ENCODE results near the gene BANF1. TPM values are rescaled to one million over a fixed set of nuclear protein-coding genes. Genes with fewer than 3 reads are reported as not detected.

The BANF1 gene
- total and polyA plus RNA-seq, 9 of the 15 experiments (the other 6 are each of a cell fraction or from before 2014, with no cell fraction given), result 108 to 651 (median 263) TPM

GRCh38 chr11:65961267-65962140, 40.8 kb upstream of the BANF1 start, which contains the start of gene SART1 (continued):
- TF ChIP-seq CTCFL (IDR thresholded peaks at IDR 0.05; ENCODE audit: borderline replicate concordance, insufficient read depth, low read depth, low read length, poor library complexity, severe bottlenecking) (no peak), HDAC8 (tag; IDR thresholded peaks at IDR 0.05) (0 out of 2 replicates have a peak, but pooled peaks have one; percentile 28), NEUROD1 (IDR thresholded peaks at IDR 0.05; ENCODE audit: borderline replicate concordance, low read depth, low read length, partially characterized antibody) (no peak), NUFIP1 (IDR thresholded peaks at IDR 0.05; ENCODE audit: partially characterized antibody) (no peak), PHB (CRISPR knock-in tag; IDR thresholded peaks at IDR 0.05) (no peak), ZBTB49 (CRISPR knock-in tag; IDR thresholded peaks at IDR 0.05; ENCODE audit: borderline replicate concordance) (no peak), CEBPZ (IDR thresholded peaks at IDR 0.05; ENCODE audit: borderline replicate concordance, low read depth, low read length) (no peak), PKNOX1 (IDR thresholded peaks at IDR 0.05) (peak; percentile 62), ETV5 (CRISPR knock-in tag; IDR thresholded peaks at IDR 0.05; ENCODE audit: low read depth) (peak; percentile 62), CLOCK (CRISPR knock-in tag; IDR thresholded peaks at IDR 0.05; ENCODE audit: borderline replicate concordance) (no peak), NR0B1 (IDR thresholded peaks at IDR 0.05; ENCODE audit: partially characterized antibody) (no peak)
